GM13976 (cell line): ENCODE measurements around the gene ZNF366.

Experiments
- DNase-seq: peaks from one replicate; pipeline ENCODE4 v3.0.0; 2012; ENCODE audit warnings: low spot score
- CTCF ChIP-seq: IDR thresholded peaks from 2 replicates; pipeline ENCODE4 v1.5.1; 2012; ENCODE audit warnings: borderline replicate concordance, mild to moderate bottlenecking; ENCODE audit not compliant: insufficient read depth; ENCODE audit errors: extremely low read depth, missing control alignments, control extremely low read depth
- in situ Hi-C: fragments of 300-500 bp; cut with MboI; formaldehyde crosslinking; loops from one replicate; pipeline ENCODE4 v1.12.0; 2022; ENCODE audit warnings: low sequenced_read_pairs, mixed read lengths, inconsistent platforms; ENCODE audit not compliant: unreplicated experiment

The ZNF366 gene

GRCh38 chr5:72523960-72524582 is 16.9 kb upstream of the ZNF366 start:
- in situ Hi-C loops, result no loop called here
- DNase-seq, result peak; percentile 53
- peak; percentile 32 for TF ChIP-seq CTCF

- DNase-seq, result no peak
- TF ChIP-seq CTCF, result no peak
- in situ Hi-C loops, result no loop called here
Measured at GRCh38 chr5:72522607-72523006, 15.4 kb upstream of the ZNF366 start.

- in situ Hi-C loops, result loop anchor here (5.0 kb wide), 1 partner anchor 142 kb away; no protein-coding TSS in a partner anchor
- no peak for DNase-seq
- no peak for TF ChIP-seq CTCF
Measured at GRCh38 chr5:72519111-72519510, 11.9 kb upstream of the ZNF366 start.

GRCh38 chr5:72518001-72518683 is 10.9 kb upstream of the ZNF366 start:
- no peak for TF ChIP-seq CTCF
- no peak for DNase-seq

GRCh38 chr5:72516916-72517315 is 9.7 kb upstream of the ZNF366 start:
- TF ChIP-seq CTCF, result no peak
- in situ Hi-C loops, result loop anchor here (5.0 kb wide), 1 partner anchor 140 kb away; no protein-coding TSS in a partner anchor
- no peak for DNase-seq

More at GRCh38 chr5:72518001-72518683, 10.9 kb upstream of the ZNF366 start:
- in situ Hi-C loops, result loop anchor here (5.0 kb wide), 1 partner anchor 141 kb away; no protein-coding TSS in a partner anchor

GRCh38 chr5:72515211-72515610 is 8.0 kb upstream of the ZNF366 start:
- TF ChIP-seq CTCF, result no peak
- in situ Hi-C loops, result loop anchor here (5.0 kb wide), 1 partner anchor 138 kb away; no protein-coding TSS in a partner anchor
- DNase-seq, result no peak

GRCh38 chr5:72512593-72512860 is 5.3 kb upstream of the ZNF366 start:
- in situ Hi-C loops, result no loop called here
- no peak for TF ChIP-seq CTCF
- no peak for DNase-seq
